GM10847 (cell line): ENCODE measurements around the gene MORN1.

ENCODE experiments used
- POLR2A ChIP-seq: IDR thresholded peaks from 2 replicates; pipeline ENCODE4 v1.6.1; 2011; ENCODE audit not compliant: insufficient read length; ENCODE audit errors: extremely low read depth

MORN1 gene

GRCh38 chr1:2314803-2315673 is 76.3 kb downstream of the MORN1 start:
- TF ChIP-seq POLR2A: no peak

GRCh38 chr1:2314273-2314802 is 77.0 kb downstream of the MORN1 start:
- TF ChIP-seq POLR2A: no peak

GRCh38 chr1:2313651-2314261 is 77.6 kb downstream of the MORN1 start:
- no peak for TF ChIP-seq POLR2A

- no peak for TF ChIP-seq POLR2A
Observed at GRCh38 chr1:2312515-2313301, 78.6 kb downstream of the MORN1 start.

- TF ChIP-seq POLR2A: no peak
Observed at GRCh38 chr1:2312160-2312514, 79.2 kb downstream of the MORN1 start.

GRCh38 chr1:2311184-2312032 is 79.9 kb downstream of the MORN1 start:
- no peak for TF ChIP-seq POLR2A

- TF ChIP-seq POLR2A: no peak
Observed at GRCh38 chr1:2310332-2311183, 80.8 kb downstream of the MORN1 start.

GRCh38 chr1:2308844-2309243 is 82.5 kb downstream of the MORN1 start:
- TF ChIP-seq POLR2A: no peak

- TF ChIP-seq POLR2A: no peak
Observed at GRCh38 chr1:2307972-2308371, 83.4 kb downstream of the MORN1 start.

- no peak for TF ChIP-seq POLR2A
Observed at GRCh38 chr1:2307064-2307605, 84.2 kb downstream of the MORN1 start.

GRCh38 chr1:2306151-2306978 is 85.0 kb downstream of the MORN1 start:
- no peak for TF ChIP-seq POLR2A

- no peak for TF ChIP-seq POLR2A
Observed at GRCh38 chr1:2304921-2305681, 86.3 kb downstream of the MORN1 start.
